Hematopoietic multipotent progenitor cell treated with erythropoietin and hydrocortisone succinate and interleukin-3 and kit ligand, for 8 days (in vitro differentiated cells): ENCODE data around the gene TMEM9B.
"Not testable (repeated sequence)": the region's sequence is repeated elsewhere in the genome, so short reads cannot be mapped to it uniquely, and the experiment has no call there.

Experiments used
- DNase-seq: peaks from one replicate; pipeline ENCODE4 v3.0.0-alpha.2; 2015

TMEM9B gene

DNA sequence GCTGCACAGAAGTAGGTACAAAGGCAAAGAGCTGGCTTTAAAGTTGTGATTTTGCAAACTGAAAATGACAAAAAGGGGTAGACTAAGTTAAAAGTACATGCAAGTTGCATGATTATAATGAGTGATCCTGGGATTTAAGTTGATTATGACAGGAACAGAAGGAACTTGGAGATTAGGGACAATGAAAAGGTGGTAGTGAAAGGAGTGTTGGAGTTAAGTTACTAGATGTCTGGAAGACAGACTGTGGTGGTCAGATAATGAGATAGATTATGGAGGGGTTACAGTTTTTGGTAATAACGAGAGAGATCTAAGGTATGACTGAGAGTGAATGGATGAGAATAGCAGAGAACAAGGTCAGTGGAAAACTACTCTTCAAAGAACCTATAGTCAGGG, 7.7 kb upstream of the TMEM9B start:
- peak; percentile 38 for DNase-seq

GRCh38 chr11:8971196-8971923, 7.1 kb upstream of the TMEM9B start:
- DNase-seq = no peak

DNA sequence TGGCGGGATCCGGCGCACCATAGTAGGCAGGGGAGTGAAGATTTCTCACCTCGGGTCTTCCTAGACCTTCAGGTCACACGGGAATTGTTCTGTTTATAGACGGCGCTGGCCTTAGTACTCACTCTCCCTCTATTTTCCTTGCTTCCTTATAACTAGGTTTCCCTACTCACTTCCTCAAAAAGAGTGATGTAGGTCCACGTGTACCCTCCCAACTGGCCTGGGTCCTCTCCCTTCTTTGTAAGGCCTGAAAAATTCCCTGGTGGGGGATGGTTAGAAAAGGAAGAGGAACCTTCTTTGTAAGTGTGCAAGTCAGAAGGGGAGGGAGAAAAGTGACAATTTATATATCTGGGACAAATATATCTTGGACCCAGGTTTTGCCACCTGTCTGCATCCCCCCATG, 2.9 kb upstream of the TMEM9B start:
- DNase-seq = no peak

DNA sequence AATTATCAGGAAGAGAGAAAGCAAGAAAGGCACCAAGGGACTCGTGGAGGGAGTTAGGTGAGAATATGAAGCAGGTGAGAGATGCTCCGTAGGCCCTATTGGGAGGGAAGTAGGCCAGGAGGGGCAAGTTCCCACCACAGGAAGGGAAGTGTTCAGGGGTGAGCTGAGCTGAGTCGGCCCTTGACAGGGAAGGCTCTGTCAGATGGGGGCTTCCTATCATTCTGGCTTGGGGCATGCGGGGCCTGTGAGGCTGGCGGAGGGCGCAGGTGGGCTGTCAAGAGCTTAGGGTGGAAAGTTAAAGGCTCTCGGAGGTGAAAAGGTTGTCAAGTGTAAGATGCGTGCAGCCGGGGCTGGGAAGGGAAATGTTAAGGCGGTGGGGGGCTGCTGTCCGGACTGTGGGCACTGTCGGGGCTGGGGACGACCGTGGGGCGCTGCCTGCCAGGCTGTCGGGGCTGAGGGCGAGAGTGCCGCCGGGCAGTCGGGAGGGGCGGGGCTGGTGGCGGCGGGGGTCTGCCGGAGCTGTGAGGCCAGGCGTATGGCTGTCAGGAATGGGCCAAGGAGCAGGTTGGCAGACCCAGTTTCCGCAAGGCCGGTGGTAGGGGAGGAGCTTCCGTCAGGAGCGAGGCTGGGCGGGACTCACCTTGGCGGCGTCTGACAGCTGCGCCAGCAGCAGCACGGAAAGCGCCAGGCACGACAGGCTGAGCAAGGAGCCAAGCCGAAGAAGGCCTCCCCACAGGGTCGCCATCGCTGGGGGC, 496 bp downstream of the TMEM9B start:
- DNase-seq = peak; percentile 89

DNA sequence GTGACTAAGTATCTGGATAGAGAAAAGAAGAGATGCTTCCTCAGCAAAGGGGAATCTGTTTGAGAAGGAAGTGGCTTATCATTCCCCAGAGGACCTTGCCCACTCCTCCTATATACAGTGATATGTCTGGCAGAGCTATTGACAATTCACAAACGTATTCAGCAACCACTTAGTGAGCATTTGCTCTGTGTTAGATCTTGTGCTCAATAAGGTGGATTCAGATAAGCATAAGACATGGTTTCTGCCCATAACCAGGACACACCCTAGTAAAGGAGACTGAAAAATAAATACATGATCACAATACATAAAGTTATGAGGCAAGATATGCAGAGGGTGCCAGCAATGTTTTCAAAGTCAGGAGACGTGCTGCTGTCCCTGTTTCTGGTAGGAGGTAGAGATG, 1.4 kb downstream of the TMEM9B start:
- DNase-seq = peak; percentile 95

DNA sequence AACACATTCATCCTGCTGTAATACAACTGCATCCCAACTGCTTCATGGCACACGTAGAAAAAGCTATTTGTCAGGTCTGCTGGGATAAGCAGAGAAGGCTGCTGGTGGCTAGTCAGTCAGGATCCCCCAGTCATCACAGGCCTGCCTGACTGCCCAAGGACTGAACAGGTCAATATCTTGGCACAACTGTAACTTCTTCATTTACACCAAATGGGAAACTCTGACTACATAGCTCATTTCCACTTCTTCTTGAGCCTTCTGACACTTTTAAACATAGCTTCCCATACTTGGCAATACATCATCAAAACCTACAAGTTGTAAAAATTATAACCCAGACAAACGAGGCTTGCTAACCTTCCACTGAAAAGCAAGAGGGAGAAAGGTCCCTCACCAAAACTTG, 2.8 kb downstream of the TMEM9B start:
- no peak for DNase-seq

GRCh38 chr11:8959546-8960166, 4.6 kb downstream of the TMEM9B start:
- peak; percentile 88 for DNase-seq

GRCh38 chr11:8956860-8957259, 7.4 kb downstream of the TMEM9B start:
- DNase-seq = no peak

DNA sequence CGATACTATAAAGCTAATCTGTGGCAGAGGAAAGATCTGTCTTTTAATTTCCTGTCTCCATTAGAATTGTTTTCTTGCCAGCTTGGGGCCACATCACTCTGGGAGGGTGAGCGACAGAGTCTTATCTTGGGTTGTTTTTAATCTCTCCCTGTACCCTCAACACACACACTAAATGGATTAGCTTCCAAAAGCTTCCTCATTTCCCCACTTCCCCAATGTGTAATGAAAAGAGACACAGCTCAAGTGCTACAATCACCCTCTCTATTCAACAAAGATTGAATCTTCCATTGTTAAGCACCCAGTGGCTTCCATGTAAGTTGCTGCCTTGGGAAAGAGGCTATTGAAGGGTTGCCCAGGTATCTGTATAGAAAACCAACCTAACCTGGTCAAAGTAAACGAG, 15.4 kb downstream of the TMEM9B start:
- peak; percentile 47 for DNase-seq

GRCh38 chr11:8947230-8947943, 16.9 kb downstream of the TMEM9B start:
- no peak for DNase-seq

DNA sequence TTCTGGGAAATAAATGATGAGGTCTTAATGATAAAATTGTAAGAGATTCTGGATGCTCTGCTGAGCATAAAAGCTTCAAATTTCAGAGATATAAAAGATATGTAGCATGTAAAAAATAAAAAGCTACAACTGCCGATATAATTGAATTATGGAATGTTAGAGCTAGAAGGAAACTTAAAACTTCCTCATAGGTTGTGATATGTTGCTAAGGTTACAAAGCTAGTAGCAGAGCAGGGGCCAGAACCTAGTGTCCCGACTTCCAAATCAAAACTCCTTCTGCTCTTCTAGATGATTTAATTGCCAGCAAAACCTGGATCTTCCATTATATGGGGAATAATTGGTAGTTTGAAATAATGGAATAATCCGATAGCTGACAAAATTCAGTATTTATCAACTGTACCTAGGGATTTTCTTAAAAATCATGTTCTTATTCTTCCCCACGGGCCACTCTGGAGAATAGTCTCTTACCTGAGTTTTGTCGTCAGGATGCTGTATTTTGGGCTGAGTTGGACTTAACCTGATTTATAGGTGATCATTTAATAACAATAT, 21.6 kb downstream of the TMEM9B start, which contains the start of gene ASCL3:
ASCL3 (minus strand) TSS at position 499 of the 549 bp plus-strand sequence. CDS start 4,855 bp downstream, outside the sequence.
- no peak for DNase-seq

DNA sequence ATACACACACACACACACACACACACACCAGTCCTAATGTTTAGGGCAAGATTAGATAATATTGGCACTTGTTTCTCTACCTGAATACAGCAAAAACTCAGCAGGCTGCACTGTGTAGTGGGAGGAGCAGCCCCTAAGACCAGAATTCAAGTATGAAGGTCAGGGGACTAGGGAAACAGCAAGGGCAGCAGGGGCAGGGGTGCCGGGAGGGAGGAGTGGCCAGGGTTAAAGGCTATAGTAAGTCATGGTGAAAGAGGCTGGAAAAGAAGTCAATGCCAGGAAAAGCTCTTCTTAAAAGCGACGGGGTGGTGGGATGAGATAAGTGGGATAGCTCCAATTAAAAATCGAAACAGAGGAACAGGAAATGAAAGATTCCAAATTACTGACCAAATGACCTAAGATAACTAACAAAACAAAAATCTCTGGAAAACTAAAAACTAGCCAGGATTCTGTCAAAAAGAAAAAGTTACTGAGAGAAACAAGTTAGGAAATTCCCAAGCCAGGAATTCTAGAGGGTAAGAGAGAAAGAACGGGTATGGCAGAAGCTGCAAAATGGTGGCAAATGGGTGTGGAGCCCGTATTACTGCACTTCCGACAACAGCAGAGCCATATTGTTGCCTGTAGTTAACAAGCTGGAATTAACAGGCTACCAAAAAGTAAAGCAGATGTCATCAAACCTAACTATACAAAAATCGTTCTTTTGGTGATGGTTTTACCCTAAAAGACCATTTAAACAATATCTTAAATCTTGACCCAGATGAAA, 22.7 kb downstream of the TMEM9B start:
- DNase-seq = no peak

- no peak for DNase-seq
Measured at GRCh38 chr11:8937659-8938058, 26.6 kb downstream of the TMEM9B start.

DNA sequence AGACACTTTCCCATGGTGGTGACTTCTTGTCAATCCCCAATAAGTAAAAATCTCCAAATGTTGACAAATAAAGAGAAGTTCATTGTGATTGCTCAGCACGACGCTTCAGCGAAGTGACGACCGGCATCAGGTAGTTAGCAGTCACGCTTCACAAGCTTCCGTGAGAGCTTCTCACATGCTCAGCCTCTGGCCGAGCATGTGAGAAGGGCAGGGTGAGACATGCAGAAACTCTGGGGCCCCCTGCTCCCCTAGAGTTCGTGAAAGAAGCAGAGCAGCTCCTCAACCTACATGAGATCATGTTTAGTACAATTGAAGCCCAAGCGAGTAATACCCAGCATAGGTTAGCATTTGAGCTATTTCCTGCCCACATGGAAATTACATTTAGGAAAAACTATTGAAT, 27.1 kb downstream of the TMEM9B start:
- no peak for DNase-seq

DNA sequence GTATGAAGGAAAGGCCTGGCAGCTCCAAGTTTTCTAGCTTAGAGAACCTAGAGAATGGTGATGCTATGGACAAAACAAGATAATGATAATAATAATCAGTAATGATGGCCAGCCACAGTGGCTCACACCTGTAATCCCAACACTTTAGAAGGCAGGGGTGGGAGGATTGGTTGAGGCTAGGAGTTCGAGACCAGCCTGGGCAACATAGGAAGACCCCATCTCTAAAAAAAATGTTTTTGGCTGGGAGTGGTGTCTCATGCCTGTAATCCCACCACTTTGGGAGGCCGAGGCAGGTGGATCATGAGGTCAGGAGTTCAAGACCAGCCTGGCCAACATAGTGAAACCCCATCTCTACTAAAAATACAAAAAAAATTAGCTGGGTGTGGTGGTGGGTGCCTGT, 28.5 kb downstream of the TMEM9B start:
- not testable (repeated sequence) for DNase-seq

DNA sequence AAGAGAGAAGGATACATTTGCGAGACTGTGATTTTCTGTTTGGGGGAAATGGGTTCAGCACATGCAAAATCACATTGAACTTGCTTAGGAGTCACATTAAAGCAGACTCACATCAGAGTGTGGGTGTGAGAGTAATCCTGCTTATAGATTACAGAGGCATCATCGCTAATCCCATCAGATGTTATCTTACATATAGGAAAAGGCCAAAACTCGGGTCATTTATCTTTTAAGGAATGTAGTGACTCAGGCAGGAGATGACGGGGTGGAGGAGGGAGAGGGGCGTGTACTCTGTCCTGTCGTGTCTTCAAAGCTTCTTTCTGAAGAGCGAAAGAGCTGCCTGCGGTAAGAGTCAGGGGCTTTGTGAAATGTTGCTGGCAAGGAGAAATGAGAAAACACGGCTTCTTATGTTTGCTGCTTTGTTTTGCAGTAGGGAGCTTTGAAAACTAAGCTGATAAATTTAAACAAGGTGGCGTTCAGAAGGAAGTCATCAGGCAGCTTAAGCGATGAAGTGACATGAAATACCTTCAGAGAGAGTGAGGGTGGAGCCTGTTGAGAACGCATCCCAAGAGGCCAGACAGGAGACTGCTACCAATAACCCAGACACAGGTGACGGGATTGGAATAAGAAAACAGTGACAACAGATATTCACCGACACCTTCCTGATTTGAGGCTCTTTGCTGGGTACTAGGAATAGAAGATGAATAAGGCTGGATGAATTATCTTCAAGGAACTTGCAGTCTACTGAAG, 29.3 kb downstream of the TMEM9B start:
- DNase-seq = no peak

GRCh38 chr11:8933931-8934330, 30.3 kb downstream of the TMEM9B start:
- no peak for DNase-seq

DNA sequence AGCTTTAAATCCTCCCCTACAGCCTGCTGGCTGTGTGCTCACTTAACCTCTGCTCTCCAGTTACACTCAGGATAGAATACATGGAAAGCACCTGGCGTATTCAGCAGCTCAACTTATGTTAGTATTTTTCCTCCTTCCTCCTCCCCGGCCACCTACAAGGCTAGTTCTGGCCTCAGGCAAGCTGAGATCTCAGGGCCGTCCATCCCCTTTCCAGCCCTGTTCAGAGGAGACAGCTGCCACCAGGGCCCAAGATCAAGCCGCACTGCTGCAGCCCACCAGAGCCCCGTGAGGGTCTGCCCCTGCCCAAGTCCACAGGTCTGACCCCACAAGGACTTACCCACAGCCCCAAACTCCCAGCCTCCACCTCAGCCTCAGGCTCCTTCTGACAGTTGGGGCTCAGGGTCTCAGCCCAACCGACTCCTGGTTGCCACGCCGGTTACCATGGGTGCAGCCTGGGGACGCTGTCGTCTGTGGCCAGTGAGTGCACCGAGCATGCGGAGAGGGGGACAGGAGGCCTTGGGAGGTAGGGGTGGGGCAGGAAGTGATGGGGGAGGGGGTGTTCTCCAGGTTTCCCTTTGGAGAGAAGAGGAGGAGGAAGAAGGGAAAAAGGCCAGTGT, 31.6 kb downstream of the TMEM9B start, which contains the start of gene C11orf16:
C11orf16 (minus strand) TSS at position 384 of the 617 bp plus-strand sequence. CDS start 639 bp downstream, outside the sequence.
- DNase-seq = no peak

- DNase-seq = no peak
Measured at GRCh38 chr11:8930456-8931175, 33.6 kb downstream of the TMEM9B start.
